ENCODE data around the gene ABCD1. TPM values are rescaled to one million over a fixed set of nuclear protein-coding genes. Genes with fewer than 3 reads are reported as not detected.

ABCD1 gene
- total RNA-seq, 4 donors from 2014 or later, result 19.9 to 54.6 (median 34.5) TPM

DNA sequence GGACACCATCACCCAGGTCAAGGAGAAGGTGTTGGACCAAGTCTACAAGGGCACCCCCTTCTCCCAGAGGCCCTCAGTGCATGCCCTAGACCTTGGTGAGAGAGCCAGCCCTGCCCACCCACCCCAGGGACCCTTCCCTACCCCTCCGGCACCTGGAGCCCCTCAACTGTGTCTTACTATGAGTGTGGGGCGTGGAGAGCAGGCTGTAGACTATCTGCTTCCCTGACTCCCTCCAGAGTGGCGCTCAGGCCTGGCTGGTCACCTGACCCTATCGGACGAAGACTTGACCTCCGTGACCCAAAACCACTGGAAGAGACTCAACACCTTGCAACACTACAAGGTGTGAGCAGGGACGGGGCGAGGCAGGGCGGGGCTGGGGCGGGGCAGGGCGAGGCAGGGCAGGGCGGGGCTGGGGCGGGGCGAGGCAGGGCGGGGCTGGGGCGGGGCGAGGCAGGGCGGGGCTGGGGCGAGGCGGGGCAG is 51.5 kb downstream of the ABCD1 start:
- DNase-seq, result peak in 1 of 2 donors; percentile 9
- Histone ChIP-seq H3K27me3 (no peaks in the 10 kb centered on the region), H3K27ac (no peak overlapping the region), H3K4me3 (no peak overlapping the region), H3K36me3 (no peaks in the 10 kb centered on the region), H3K9me3 (no peaks in the 10 kb centered on the region), H3K4me1 (peaks cover 0 to 7% of the 10 kb centered on the region in 2 donors)
- TF ChIP-seq, protein P1, sequence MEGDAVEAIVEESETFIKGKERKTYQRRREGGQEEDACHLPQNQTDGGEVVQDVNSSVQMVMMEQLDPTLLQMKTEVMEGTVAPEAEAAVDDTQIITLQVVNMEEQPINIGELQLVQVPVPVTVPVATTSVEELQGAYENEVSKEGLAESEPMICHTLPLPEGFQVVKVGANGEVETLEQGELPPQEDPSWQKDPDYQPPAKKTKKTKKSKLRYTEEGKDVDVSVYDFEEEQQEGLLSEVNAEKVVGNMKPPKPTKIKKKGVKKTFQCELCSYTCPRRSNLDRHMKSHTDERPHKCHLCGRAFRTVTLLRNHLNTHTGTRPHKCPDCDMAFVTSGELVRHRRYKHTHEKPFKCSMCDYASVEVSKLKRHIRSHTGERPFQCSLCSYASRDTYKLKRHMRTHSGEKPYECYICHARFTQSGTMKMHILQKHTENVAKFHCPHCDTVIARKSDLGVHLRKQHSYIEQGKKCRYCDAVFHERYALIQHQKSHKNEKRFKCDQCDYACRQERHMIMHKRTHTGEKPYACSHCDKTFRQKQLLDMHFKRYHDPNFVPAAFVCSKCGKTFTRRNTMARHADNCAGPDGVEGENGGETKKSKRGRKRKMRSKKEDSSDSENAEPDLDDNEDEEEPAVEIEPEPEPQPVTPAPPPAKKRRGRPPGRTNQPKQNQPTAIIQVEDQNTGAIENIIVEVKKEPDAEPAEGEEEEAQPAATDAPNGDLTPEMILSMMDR (IDR thresholded peaks at IDR 0.05 in 4 of 5, conservative IDR thresholded peaks at IDR 0.05 in 1 of 5), result no peak
- in situ Hi-C loops (cut with MboI; ENCODE audit: low sequenced_read_pairs in 4 of 4) (loop anchor here in 3 of 4 donors (25.0 kb wide), 2 partner anchors 161 to 186 kb away; partner anchors contain the start of genes HCFC1 (in 2 of the 3), TMEM187 (in 2 of the 3), ARHGAP4 (in 1 of the 3) and NAA10 (in 1 of the 3)), intact Hi-C loops (cut with DNase I; ENCODE audit: low total_unique reads) (no loop called here)
- no peak for ATAC-seq

DNA sequence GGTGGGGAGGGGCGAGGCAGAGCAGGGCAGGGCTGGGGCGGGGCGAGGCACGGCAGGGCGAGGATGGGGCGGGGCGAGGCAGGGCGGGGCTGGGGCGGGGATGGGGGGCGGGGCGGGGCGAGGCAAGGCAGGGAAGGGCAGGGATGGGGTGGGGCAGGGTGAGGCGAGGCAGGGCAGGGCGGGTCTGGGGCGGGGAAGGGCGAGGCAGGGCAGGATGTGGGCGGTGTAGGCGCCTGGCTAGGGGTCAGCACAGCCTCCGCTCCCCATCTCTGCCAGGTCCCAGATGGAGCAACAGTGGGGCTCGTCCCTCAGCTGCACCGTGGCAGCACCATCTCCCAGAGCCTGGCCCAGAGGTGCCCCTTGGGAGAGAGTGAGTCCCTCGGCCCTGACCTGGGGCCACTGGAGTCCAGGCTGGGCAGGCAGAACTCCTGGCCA is 52.0 kb downstream of the ABCD1 start:
- in situ Hi-C loops (cut with MboI; ENCODE audit: low sequenced_read_pairs in 4 of 4), result loop anchor here in 3 of 4 donors (25.0 kb wide), 2 partner anchors 161 to 186 kb away; partner anchors contain the start of genes HCFC1 (in 2 of the 3), TMEM187 (in 2 of the 3), ARHGAP4 (in 1 of the 3) and NAA10 (in 1 of the 3)
- TF ChIP-seq, protein P1 (IDR thresholded peaks at IDR 0.05 in 4 of 5, conservative IDR thresholded peaks at IDR 0.05 in 1 of 5), result no peak
- TF ChIP-seq POLR2A (IDR thresholded peaks at IDR 0.05), result no peak

DNA sequence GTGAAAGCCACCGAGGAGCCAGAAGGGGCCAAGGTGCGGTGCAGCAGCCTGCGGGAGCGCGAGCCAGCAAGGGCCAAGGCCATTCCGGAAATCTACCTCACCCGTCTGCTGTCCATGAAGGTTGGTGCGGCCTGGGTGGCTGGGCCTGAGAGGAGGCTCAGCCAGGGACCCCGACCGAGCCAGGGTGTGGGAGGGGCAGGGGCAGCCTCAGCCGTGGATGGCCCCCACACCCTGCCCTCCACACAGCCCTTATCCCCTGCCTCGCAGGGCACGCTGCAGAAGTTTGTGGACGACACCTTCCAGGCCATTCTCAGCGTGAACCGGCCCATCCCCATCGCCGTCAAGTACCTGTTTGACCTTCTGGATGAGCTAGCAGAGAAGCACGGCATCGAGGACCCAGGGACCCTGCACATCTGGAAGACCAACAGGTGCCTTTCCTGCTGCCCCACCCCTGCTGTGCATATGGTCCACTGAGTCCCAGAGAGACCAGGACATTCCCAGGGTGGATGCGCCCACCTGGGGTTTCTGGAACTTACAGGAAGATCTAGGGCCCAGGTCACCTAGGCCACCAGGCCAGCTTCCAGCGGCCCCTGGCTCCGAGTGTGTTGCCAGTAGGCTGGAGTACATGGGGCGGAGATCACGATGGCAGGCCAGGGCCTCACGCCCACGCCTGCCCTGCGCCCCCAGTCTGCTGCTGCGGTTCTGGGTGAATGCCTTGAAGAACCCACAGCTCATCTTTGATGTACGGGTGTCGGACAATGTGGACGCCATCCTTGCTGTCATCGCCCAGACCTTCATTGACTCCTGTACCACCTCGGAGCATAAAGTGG is 52.8 kb downstream of the ABCD1 start:
- Histone ChIP-seq H3K36me3 (no peaks in the 10 kb centered on the region), H3K9me3 (no peaks in the 10 kb centered on the region), H3K27ac (no peak overlapping the region), H3K27me3 (no peaks in the 10 kb centered on the region), H3K4me1 (peaks cover 0 to 21% of the 10 kb centered on the region in 2 donors), H3K4me3 (no peak overlapping the region)
- ATAC-seq (no peak), DNase-seq (peak in 1 of 2 donors; percentile 3)
- intact Hi-C loops (cut with DNase I; ENCODE audit: low total_unique reads) (no loop called here), in situ Hi-C loops (cut with MboI; ENCODE audit: low sequenced_read_pairs in 4 of 4) (loop anchor here in 3 of 4 donors (25.0 kb wide), 2 partner anchors 160 to 185 kb away; partner anchors contain the start of genes HCFC1 (in 2 of the 3), TMEM187 (in 2 of the 3), ARHGAP4 (in 1 of the 3) and NAA10 (in 1 of the 3))
- TF ChIP-seq, protein P1 (IDR thresholded peaks at IDR 0.05 in 4 of 5, conservative IDR thresholded peaks at IDR 0.05 in 1 of 5), result no peak
- no peak for TF ChIP-seq POLR2A (IDR thresholded peaks at IDR 0.05)

More for the DNA sequence above, 52.0 kb downstream of the ABCD1 start:
- no peaks in the 10 kb centered on the region for H3K36me3 ChIP-seq
- H3K27ac ChIP-seq, result no peak overlapping the region
- H3K4me3 ChIP-seq, result no peak overlapping the region
- peak in 1 of 2 donors; percentile 11 for DNase-seq
- peaks cover 0 to 12% of the 10 kb centered on the region in 2 donors for H3K4me1 ChIP-seq
- intact Hi-C loops (cut with DNase I; ENCODE audit: low total_unique reads), result no loop called here
- ATAC-seq, result no peak
- H3K9me3 ChIP-seq, result no peaks in the 10 kb centered on the region
- no peaks in the 10 kb centered on the region for H3K27me3 ChIP-seq

DNA sequence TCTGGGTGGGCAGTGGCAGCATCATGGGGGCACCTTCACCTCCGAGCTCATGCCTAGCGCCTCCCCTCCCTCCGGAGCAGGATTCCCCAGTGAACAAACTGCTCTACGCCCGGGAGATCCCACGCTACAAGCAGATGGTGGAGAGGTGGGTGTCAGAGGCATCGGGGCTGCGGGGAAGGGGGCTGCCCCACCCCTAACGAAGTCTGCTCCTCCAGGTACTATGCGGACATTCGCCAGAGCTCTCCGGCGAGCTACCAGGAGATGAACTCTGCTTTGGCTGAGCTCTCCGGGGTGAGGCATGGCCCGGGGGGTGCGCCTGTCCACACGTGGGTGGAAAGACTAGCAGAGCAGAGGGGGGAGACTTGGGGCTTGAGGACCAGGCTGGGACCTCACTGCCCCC is 53.5 kb downstream of the ABCD1 start:
- no peak overlapping the region for H3K4me3 ChIP-seq
- DNase-seq (no peak), ATAC-seq (no peak)
- TF ChIP-seq, protein P1 (IDR thresholded peaks at IDR 0.05 in 4 of 5, conservative IDR thresholded peaks at IDR 0.05 in 1 of 5), result no peak
- no peak for TF ChIP-seq POLR2A (IDR thresholded peaks at IDR 0.05)
- in situ Hi-C loops (cut with MboI; ENCODE audit: low sequenced_read_pairs in 4 of 4), result loop anchor here in 3 of 4 donors (25.0 kb wide), 2 partner anchors 159 to 184 kb away; partner anchors contain the start of genes HCFC1 (in 2 of the 3), TMEM187 (in 2 of the 3), ARHGAP4 (in 1 of the 3) and NAA10 (in 1 of the 3)
- H3K4me1 ChIP-seq, result peaks cover 0 to 28% of the 10 kb centered on the region in 2 donors
- no peaks in the 10 kb centered on the region for H3K36me3 ChIP-seq
- H3K27ac ChIP-seq, result no peak overlapping the region
- H3K27me3 ChIP-seq, result no peaks in the 10 kb centered on the region
- intact Hi-C loops (cut with DNase I; ENCODE audit: low total_unique reads), result no loop called here
- H3K9me3 ChIP-seq, result no peaks in the 10 kb centered on the region
